Measurements from ENCODE around the gene KIF1B. TPM values are rescaled to one million over a fixed set of nuclear protein-coding genes. Genes with fewer than 3 reads are reported as not detected.

Gene KIF1B
- total and polyA plus RNA-seq, 8 donors, result 36.0 to 46.7 (median 39.7) TPM

DNA sequence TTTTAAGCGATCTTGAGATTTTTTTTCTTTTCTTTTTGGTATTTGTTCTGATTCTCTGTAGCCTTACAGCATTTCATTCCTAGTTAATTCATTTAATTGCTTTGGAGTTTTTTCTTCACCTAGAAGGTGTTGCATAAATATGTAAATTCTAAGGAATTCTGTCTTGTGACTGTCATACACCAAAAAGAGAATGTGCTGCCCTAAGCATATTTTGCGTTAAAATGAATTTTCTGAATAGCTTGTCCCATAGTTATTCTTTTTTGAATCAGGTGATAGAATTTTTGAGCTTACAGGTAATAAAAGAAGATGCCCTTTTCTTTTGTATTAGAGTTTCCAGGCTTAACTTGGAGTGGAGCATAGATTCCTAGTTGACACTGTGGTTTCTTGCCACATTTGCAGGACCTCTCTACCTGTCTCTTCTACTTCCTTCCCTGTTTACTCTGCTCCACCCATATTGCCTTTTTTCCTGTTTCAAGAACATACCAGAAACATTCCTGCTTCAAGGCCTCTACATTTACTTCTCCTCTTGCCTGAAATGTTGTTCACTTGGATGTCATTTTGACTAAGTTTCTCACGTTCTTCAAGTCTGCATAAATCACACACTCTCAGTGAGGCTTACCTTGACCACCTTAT, 53.2 kb downstream of the KIF1B start:
- H3K4me1 ChIP-seq, result peaks cover 0 to 9% of the 10 kb centered on the region in 2 donors
- TF ChIP-seq, protein P1, sequence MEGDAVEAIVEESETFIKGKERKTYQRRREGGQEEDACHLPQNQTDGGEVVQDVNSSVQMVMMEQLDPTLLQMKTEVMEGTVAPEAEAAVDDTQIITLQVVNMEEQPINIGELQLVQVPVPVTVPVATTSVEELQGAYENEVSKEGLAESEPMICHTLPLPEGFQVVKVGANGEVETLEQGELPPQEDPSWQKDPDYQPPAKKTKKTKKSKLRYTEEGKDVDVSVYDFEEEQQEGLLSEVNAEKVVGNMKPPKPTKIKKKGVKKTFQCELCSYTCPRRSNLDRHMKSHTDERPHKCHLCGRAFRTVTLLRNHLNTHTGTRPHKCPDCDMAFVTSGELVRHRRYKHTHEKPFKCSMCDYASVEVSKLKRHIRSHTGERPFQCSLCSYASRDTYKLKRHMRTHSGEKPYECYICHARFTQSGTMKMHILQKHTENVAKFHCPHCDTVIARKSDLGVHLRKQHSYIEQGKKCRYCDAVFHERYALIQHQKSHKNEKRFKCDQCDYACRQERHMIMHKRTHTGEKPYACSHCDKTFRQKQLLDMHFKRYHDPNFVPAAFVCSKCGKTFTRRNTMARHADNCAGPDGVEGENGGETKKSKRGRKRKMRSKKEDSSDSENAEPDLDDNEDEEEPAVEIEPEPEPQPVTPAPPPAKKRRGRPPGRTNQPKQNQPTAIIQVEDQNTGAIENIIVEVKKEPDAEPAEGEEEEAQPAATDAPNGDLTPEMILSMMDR (IDR thresholded peaks at IDR 0.05), result no peak
- H3K27ac ChIP-seq, result peak overlapping the region; percentile 62 to 74
- H3K36me3 ChIP-seq, result peaks cover 0 to 77% of the 10 kb centered on the region in 2 donors
- ATAC-seq, result peak; percentile 93
- DNase-seq, result no peak
- no peaks in the 10 kb centered on the region for H3K9me3 ChIP-seq
- H3K27me3 ChIP-seq, result no peaks in the 10 kb centered on the region
- H3K4me3 ChIP-seq, result no peak overlapping the region
- intact Hi-C loops (cut with DNase I), result no loop called here

DNA sequence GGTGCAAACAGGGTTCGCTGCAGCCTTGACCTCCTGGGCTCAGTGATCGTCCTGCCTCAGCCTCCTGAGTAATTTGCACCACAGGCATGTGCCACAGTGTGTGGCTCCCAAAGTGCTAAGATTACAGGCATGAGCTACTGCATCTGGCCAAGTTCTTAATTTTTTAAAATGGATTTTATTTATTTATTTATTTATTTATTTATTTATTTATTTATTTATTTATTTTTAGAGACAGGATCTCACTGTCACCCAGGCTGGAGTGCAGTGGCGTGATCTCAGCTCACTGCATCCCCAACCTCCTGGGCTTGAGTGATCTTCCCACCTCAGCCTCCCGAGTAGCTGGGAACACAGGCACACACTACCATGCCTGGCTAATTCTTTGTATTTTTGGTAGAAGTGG, 54.7 kb downstream of the KIF1B start:
- ATAC-seq, result no peak
- intact Hi-C loops (cut with DNase I), result no loop called here
- TF ChIP-seq, protein P1 (IDR thresholded peaks at IDR 0.05), result no peak
- Histone ChIP-seq H3K36me3 (peaks cover 0 to 74% of the 10 kb centered on the region in 2 donors), H3K4me1 (peaks cover 0 to 9% of the 10 kb centered on the region in 2 donors), H3K9me3 (no peaks in the 10 kb centered on the region), H3K27ac (peak overlapping the region in 1 of 2 donors; percentile 74), H3K4me3 (no peak overlapping the region), H3K27me3 (no peaks in the 10 kb centered on the region)
- DNase-seq, result no peak

DNA sequence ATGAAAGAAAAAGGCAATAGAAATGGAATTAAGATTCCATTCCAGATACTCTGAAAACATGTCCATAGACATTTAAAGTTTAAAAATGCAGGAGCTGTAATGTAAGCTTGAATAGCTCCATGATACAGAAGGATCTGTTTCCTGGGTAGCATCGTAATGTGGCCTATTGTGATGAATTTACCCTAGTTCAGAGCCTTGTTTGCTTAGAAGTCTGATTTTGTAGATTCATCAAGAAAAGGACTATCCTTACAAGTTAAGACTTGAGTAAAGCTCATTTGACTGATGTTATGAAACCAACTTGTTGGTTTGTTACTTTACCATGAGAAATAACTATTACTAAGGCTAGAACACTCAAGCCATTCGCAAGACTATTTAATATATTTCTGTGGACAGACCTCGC, 55.5 kb downstream of the KIF1B start:
- Histone ChIP-seq H3K27me3 (no peaks in the 10 kb centered on the region), H3K27ac (no peak overlapping the region), H3K36me3 (peaks cover 0 to 66% of the 10 kb centered on the region in 2 donors), H3K4me3 (no peak overlapping the region), H3K4me1 (peaks cover 0 to 9% of the 10 kb centered on the region in 2 donors), H3K9me3 (no peaks in the 10 kb centered on the region)
- intact Hi-C loops (cut with DNase I), result no loop called here
- ATAC-seq (no peak), DNase-seq (no peak)
- TF ChIP-seq, protein P1 (IDR thresholded peaks at IDR 0.05), result no peak

DNA sequence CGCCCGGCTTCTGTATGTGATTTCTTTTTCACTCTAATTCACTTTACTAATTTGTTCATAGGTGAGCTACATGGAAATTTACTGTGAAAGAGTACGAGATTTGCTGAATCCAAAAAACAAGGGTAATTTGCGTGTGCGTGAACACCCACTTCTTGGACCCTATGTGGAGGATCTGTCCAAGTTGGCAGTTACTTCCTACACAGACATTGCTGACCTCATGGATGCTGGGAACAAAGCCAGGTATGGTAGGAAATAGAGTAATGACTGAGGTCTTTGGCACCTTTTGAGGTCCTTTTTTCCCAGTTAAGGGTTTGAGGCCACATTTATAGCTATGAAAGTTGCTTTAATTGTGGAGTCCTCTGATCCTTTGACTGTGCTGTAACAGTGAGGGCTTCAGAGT, 56.9 kb downstream of the KIF1B start:
- peaks cover 0 to 60% of the 10 kb centered on the region in 2 donors for H3K36me3 ChIP-seq
- H3K4me1 ChIP-seq, result peaks cover 0 to 9% of the 10 kb centered on the region in 2 donors
- TF ChIP-seq, protein P1 (IDR thresholded peaks at IDR 0.05), result no peak
- no peaks in the 10 kb centered on the region for H3K27me3 ChIP-seq
- H3K4me3 ChIP-seq, result no peak overlapping the region
- H3K9me3 ChIP-seq, result no peaks in the 10 kb centered on the region
- DNase-seq, result no peak
- intact Hi-C loops (cut with DNase I), result no loop called here
- no peak for ATAC-seq
- no peak overlapping the region for H3K27ac ChIP-seq

DNA sequence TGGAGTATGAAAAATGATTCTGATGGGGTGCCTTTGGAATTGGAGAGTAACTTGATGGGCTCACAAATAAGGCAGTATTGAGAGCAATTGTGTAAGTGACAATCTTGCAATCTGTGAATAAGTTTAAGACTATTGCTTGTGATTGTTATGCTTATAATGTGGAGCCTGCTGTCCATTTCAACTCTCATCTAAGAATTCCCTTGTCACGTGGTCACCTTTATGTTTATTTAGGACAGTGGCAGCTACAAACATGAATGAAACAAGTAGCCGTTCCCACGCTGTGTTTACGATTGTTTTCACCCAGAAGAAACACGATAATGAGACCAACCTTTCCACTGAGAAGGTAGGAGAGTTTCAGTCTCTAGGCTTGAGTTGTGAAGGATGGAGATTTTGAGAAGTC, 57.6 kb downstream of the KIF1B start:
- Histone ChIP-seq H3K4me3 (no peak overlapping the region), H3K27me3 (no peaks in the 10 kb centered on the region), H3K27ac (no peak overlapping the region), H3K36me3 (peaks cover 0 to 55% of the 10 kb centered on the region in 2 donors), H3K4me1 (peaks cover 0 to 6% of the 10 kb centered on the region in 2 donors), H3K9me3 (no peaks in the 10 kb centered on the region)
- TF ChIP-seq, protein P1 (IDR thresholded peaks at IDR 0.05), result no peak
- intact Hi-C loops (cut with DNase I), result no loop called here
- DNase-seq (no peak), ATAC-seq (no peak)
